ENCODE results near the gene CFAP161. TPM values are rescaled to one million over a fixed set of nuclear protein-coding genes. Genes with fewer than 3 reads are reported as not detected.
A peak's percentile ranks its signal among the peaks of the same experiment; 100 is the strongest.

The CFAP161 gene
- total RNA-seq, 1 donor from 2014 or later = not detected

- Mint-ChIP-seq H3K4me3 (no peak overlapping the region), H3K36me3 (ENCODE audit: low read depth) (no peaks in the 10 kb centered on the region), H3K9me3 (no peaks in the 10 kb centered on the region), H3K27ac (no peak overlapping the region), H3K27me3 (ENCODE audit: insufficient read depth) (peaks cover 9% of the 10 kb centered on the region), H3K4me1 (ENCODE audit: low read depth) (peaks cover 19% of the 10 kb centered on the region)
- intact Hi-C loops (cut with micrococcal nuclease) = no loop called here
- no peak for DNase-seq (ENCODE audit: low spot score)
Measured at GRCh38 chr15:81097116-81097889, 36.8 kb upstream of the CFAP161 start.

DNA sequence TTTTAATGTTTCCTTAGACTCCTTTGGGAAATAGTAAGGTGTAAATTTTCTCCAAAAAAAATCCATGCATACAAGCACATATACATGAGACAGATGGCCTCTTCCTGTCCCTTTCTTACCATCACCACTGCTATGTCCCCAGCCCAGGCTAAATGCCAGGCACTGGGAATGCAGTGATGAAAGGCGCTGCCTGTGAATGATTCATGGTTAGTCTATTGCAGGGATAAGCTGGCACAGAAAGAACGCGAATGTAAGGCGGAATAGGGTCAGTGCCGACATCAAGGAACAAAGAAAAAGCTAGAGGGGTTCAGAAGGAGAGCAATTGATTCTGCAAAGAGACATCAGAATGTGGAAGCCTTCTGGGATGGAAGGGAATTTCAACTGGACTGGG, 36.2 kb upstream of the CFAP161 start:
- H3K27ac Mint-ChIP-seq = peak overlapping the region; percentile 35
- intact Hi-C loops (cut with micrococcal nuclease) = no loop called here
- H3K4me3 Mint-ChIP-seq = no peak overlapping the region
- peaks cover 17% of the 10 kb centered on the region for H3K4me1 Mint-ChIP-seq (ENCODE audit: low read depth)
- no peaks in the 10 kb centered on the region for H3K36me3 Mint-ChIP-seq (ENCODE audit: low read depth)
- no peak for DNase-seq (ENCODE audit: low spot score)
- H3K27me3 Mint-ChIP-seq (ENCODE audit: insufficient read depth) = peaks cover 7% of the 10 kb centered on the region
- no peaks in the 10 kb centered on the region for H3K9me3 Mint-ChIP-seq

DNA sequence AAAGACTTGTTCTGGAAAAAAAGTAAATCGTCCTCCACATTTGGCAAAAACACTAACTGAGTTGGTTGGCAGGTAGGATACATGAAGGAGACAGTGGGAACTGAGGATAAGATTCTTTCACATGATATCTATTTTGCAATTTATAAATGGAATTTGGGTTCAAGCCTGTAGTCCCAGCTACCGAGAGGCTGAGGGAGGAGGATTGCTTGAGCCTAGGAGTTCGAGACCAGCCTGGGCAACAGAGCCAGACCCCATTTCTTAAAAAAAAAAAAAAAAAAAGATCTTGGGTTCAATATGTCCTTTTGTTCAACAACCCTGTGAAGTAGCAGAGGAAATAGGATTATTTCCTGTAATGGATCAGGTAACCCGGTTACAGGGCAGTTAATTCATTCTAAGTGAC, 35.7 kb upstream of the CFAP161 start:
- DNase-seq (ENCODE audit: low spot score) = no peak
- H3K27me3 Mint-ChIP-seq (ENCODE audit: insufficient read depth) = peaks cover 7% of the 10 kb centered on the region
- intact Hi-C loops (cut with micrococcal nuclease) = no loop called here
- no peaks in the 10 kb centered on the region for H3K36me3 Mint-ChIP-seq (ENCODE audit: low read depth)
- peak overlapping the region; percentile 35 for H3K27ac Mint-ChIP-seq
- peaks cover 17% of the 10 kb centered on the region for H3K4me1 Mint-ChIP-seq (ENCODE audit: low read depth)
- no peak overlapping the region for H3K4me3 Mint-ChIP-seq
- H3K9me3 Mint-ChIP-seq = no peaks in the 10 kb centered on the region

- Mint-ChIP-seq H3K4me3 (no peak overlapping the region), H3K27me3 (ENCODE audit: insufficient read depth) (peaks cover 5% of the 10 kb centered on the region), H3K27ac (no peak overlapping the region), H3K4me1 (ENCODE audit: low read depth) (peaks cover 17% of the 10 kb centered on the region), H3K36me3 (ENCODE audit: low read depth) (no peaks in the 10 kb centered on the region), H3K9me3 (no peaks in the 10 kb centered on the region)
- intact Hi-C loops (cut with micrococcal nuclease) = no loop called here
- no peak for DNase-seq (ENCODE audit: low spot score)
Measured at GRCh38 chr15:81098861-81099651, 35.0 kb upstream of the CFAP161 start.

- Mint-ChIP-seq H3K4me3 (no peak overlapping the region), H3K9me3 (no peaks in the 10 kb centered on the region), H3K4me1 (ENCODE audit: low read depth) (peaks cover 34% of the 10 kb centered on the region), H3K27ac (no peak overlapping the region), H3K27me3 (ENCODE audit: insufficient read depth) (peaks cover 9% of the 10 kb centered on the region), H3K36me3 (ENCODE audit: low read depth) (no peaks in the 10 kb centered on the region)
- no peak for DNase-seq (ENCODE audit: low spot score)
- intact Hi-C loops (cut with micrococcal nuclease) = no loop called here
Measured at GRCh38 chr15:81101894-81102815, 31.9 kb upstream of the CFAP161 start.

- Mint-ChIP-seq H3K4me3 (no peak overlapping the region), H3K4me1 (ENCODE audit: low read depth) (peaks cover 21% of the 10 kb centered on the region), H3K27me3 (ENCODE audit: insufficient read depth) (peaks cover 12% of the 10 kb centered on the region), H3K9me3 (no peaks in the 10 kb centered on the region), H3K27ac (no peak overlapping the region), H3K36me3 (ENCODE audit: low read depth) (no peaks in the 10 kb centered on the region)
- intact Hi-C loops (cut with micrococcal nuclease) = no loop called here
- DNase-seq (ENCODE audit: low spot score) = no peak
Measured at GRCh38 chr15:81103857-81104256, 30.2 kb upstream of the CFAP161 start.

DNA sequence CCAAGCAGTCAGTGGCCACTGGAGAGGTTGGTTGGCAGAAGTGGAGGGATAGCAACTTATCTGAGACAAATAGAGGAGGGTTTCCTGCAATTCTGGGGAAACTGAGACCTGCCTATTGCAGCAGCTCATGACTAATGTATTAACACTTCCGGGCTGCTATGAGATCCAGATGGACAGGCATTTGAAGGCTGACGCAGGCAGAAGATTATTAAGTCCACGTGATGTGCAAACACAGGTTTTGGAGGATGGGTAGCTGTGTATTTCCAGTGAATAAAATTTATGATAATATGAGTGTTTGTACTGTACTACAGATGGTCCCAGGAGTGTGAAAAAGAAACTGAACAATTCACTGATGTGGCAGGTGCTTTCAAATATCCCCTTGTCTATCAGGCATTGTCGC, 28.5 kb upstream of the CFAP161 start:
- Mint-ChIP-seq H3K27ac (no peak overlapping the region), H3K9me3 (no peaks in the 10 kb centered on the region), H3K36me3 (ENCODE audit: low read depth) (no peaks in the 10 kb centered on the region), H3K4me3 (no peak overlapping the region), H3K27me3 (ENCODE audit: insufficient read depth) (peaks cover 24% of the 10 kb centered on the region), H3K4me1 (ENCODE audit: low read depth) (peaks cover 17% of the 10 kb centered on the region)
- intact Hi-C loops (cut with micrococcal nuclease) = loop anchor here (5.0 kb wide), 2 partner anchors 57 to 648 kb away; no protein-coding TSS in a partner anchor
- no peak for DNase-seq (ENCODE audit: low spot score)

GRCh38 chr15:81106560-81106959, 27.5 kb upstream of the CFAP161 start:
- DNase-seq (ENCODE audit: low spot score) = peak; percentile 24
- Mint-ChIP-seq H3K4me1 (ENCODE audit: low read depth) (peaks cover 22% of the 10 kb centered on the region), H3K4me3 (no peak overlapping the region), H3K9me3 (no peaks in the 10 kb centered on the region), H3K27me3 (ENCODE audit: insufficient read depth) (peaks cover 32% of the 10 kb centered on the region), H3K36me3 (ENCODE audit: low read depth) (no peaks in the 10 kb centered on the region), H3K27ac (no peak overlapping the region)
- intact Hi-C loops (cut with micrococcal nuclease) = loop anchor here (1.0 to 5.0 kb wide), 6 partner anchors 56 to 649 kb away; no protein-coding TSS in a partner anchor

DNA sequence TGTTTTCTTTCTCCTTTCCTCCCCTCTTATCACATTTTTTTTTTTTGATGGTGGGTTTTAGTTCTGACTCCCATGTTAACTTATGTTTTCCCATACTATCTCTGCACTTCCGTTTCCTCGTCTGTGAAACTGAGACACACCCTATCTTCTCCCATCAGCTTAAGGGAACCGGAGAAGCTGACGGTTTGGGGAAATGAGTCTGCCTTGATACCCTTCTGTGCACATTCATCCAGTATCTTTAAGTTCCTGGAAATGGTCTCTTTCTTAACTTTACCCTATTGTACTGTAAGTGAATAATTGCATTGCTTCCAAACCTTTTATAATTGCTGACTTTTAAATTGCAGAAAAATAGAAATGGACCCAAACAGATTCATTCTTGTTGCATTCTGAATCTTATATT, 26.2 kb upstream of the CFAP161 start:
- Mint-ChIP-seq H3K9me3 (no peaks in the 10 kb centered on the region), H3K27me3 (ENCODE audit: insufficient read depth) (peaks cover 34% of the 10 kb centered on the region), H3K36me3 (ENCODE audit: low read depth) (no peaks in the 10 kb centered on the region), H3K4me1 (ENCODE audit: low read depth) (peaks cover 24% of the 10 kb centered on the region), H3K27ac (no peak overlapping the region), H3K4me3 (no peak overlapping the region)
- intact Hi-C loops (cut with micrococcal nuclease) = loop anchor here (5.0 kb wide), 2 partner anchors 54 to 651 kb away; no protein-coding TSS in a partner anchor
- DNase-seq (ENCODE audit: low spot score) = no peak

GRCh38 chr15:81108427-81108826, 25.6 kb upstream of the CFAP161 start:
- H3K4me3 Mint-ChIP-seq = no peak overlapping the region
- H3K9me3 Mint-ChIP-seq = no peaks in the 10 kb centered on the region
- DNase-seq (ENCODE audit: low spot score) = no peak
- intact Hi-C loops (cut with micrococcal nuclease) = loop anchor here (5.0 kb wide), 2 partner anchors 54 to 651 kb away; no protein-coding TSS in a partner anchor
- peaks cover 39% of the 10 kb centered on the region for H3K27me3 Mint-ChIP-seq (ENCODE audit: insufficient read depth)
- H3K4me1 Mint-ChIP-seq (ENCODE audit: low read depth) = peaks cover 24% of the 10 kb centered on the region
- no peak overlapping the region for H3K27ac Mint-ChIP-seq
- H3K36me3 Mint-ChIP-seq (ENCODE audit: low read depth) = no peaks in the 10 kb centered on the region

GRCh38 chr15:81111018-81111417, 23.1 kb upstream of the CFAP161 start:
- no peaks in the 10 kb centered on the region for H3K36me3 Mint-ChIP-seq (ENCODE audit: low read depth)
- DNase-seq (ENCODE audit: low spot score) = no peak
- intact Hi-C loops (cut with micrococcal nuclease) = no loop called here
- peaks cover 15% of the 10 kb centered on the region for H3K4me1 Mint-ChIP-seq (ENCODE audit: low read depth)
- H3K9me3 Mint-ChIP-seq = no peaks in the 10 kb centered on the region
- H3K4me3 Mint-ChIP-seq = no peak overlapping the region
- H3K27ac Mint-ChIP-seq = no peak overlapping the region
- peaks cover 37% of the 10 kb centered on the region for H3K27me3 Mint-ChIP-seq (ENCODE audit: insufficient read depth)

All from activated T-helper 1 cell treated with anti-CD3 and anti-CD28 coated beads, Interleukin-12 subunit alpha, Interleukin-12 subunit beta, Interleukin-2, Interleukin-4 antibody, amounts not matched to agents 30 ng/mL and 10 ng/mL and 1 ng/mL, durations not matched to agents 14 hours and 24 hours and 36 hours (primary cell).